Activated CD4-positive, alpha-beta T cell treated with anti-CD3 and anti-CD28 coated beads, Interleukin-2, amount 50 U/mL, for 24 hours (primary cell): ENCODE data around the gene ISOC1.

Source experiments
- DNase-seq, 2 donors: peaks; one replicate each; pipeline ENCODE4 v3.0.0-alpha.2; 2020; ENCODE audit warnings: low read depth in 1 of 2, low spot score in 1 of 2

Gene ISOC1

DNA sequence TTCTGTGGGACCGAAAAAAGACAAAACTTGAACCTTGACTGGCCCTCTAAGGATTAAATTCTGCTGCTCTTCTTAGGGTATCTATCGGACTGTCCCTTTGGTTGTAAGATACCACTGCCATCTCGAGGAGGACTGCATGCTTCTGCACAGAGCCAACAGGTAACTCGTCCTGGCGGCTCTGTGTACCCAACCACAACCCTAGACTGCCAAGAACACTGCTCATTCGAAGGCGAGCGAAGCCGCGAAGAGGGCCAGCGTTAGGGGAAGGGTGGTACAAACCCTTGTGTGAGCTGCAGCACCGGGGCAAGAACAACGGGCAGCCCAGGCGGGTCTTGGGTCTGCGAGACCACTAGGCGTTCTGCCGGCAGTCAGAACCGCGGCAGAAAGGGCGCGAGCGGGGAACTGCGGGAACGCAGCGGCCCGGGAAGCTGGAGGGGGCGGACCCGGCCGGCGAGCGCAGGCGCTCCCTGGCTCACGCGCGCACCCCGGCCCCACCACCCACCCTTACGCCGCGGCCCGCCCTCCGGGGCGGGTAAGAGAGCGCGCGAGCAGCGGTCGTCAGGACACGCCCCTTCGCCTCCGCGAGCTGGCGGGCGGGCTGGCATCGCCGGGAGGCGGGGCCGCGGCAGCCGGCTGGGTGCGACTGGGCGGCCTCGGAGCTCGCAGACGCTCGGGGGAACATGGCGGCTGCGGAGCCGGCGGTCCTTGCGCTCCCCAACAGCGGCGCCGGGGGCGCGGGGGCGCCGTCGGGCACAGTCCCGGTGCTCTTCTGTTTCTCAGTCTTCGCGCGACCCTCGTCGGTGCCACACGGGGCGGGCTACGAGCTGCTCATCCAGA is at the start of gene ISOC1:
Gene ISOC1, plus strand, starts transcription at position 663 of the 837 bp plus-strand sequence. Its CDS starts 18 bp downstream, at position 681.
- peak; percentile 82 to 89 for DNase-seq

DNA sequence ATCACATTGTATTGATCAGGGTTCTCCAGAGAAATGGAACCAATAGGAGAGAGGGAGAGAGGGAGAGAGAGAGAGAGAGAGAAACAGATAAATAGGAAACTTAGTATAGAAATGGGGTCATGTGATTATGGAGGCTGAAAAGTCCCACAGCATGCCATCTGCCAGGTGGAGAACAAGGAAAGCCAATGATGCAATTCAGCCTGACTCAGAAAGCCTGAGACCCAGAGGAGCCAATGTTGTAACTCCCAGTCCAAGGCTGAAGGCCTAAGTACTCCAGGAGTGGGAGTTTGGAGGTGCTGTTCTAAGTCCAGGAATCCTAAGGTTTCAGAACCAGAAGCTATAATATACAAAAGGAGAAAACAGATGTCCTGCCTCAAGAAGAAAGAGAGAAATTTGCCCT is 48.4 kb upstream of the ISOC1 start:
- no peak for DNase-seq

DNA sequence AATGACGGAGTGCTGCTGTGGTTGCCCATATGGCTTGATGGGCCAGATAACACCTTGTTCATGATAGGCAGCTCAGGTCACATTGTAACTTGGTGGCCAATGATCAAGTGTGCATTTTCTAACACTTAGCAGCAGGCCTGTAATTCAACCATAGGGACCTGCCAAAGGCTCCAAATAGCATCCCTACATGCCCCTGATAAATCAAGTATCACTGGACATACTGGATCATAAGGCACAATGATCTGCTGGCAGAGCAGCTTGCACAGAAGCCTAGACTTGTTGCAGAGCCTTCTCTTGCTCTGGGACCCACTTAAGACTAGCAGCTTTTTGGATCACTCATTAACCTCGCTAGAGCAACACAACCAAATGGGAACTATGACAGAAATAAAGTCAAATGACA is 46.0 kb upstream of the ISOC1 start:
- DNase-seq, result no peak

DNA sequence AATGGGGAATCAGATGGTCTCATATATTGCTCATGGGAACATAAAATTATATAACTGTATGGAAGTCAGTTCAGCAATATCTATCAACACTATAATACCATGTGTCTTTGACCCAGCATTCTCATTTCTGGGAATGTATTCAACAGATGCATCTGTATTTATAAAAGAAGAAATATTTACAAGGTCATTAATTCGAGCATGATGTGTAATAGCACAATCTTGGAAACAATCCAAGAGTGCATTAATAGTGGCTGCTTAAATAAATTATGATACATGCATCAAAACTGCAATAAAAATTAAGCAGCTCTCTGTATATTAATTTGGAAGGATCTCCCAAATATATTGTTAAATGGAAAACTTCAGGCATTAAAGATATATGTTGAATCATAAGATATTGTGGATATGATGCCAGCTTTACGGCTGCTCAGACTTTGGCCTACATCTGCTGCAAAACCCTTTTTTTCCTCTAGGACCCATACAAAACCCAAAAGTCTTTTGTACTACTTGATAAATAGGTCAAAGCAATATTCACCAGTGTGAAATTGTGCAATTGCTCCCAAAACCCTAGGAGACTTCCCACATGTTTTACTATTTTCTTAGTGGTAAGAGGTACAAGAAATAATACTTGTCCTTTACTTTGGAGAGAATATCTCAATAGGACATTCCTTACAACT is 45.3 kb upstream of the ISOC1 start:
- DNase-seq, result no peak

DNA sequence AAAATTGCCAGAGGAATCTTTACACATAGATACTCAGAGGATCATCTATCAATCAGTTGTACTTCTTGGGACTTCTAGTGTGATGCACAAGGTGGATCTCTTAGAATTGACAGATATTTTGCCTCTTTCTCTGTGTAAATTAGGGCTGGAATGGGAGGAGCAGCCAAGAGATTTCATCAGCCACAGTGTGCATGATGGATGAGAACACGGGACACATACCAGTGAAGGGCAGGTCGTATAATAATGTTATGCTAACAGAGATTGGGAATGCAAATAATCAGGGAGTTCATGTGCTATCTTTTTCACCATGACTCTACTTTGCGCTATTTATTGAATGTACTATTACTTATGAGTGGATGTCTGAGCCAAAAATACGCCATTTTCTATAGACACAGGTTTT is 43.3 kb upstream of the ISOC1 start:
- no peak for DNase-seq

DNA sequence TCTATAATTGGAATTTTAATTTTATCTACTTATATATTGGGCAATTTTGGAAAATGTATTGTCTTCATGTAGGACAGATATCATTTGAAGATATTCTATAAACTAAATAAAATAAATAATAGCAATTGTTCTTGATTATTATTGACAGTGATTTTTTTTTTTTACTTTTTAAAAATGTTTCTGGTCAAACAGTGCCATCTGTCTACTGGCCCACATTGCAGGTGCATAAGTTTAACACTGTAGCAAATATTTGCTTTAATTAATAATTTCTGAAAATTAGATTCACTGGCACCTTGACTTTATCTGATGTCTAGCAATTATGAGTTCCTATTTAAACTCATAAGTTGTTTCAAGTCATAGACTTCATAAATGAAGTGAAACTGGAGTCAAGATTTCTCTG is 41.1 kb upstream of the ISOC1 start:
- DNase-seq, result no peak

DNA sequence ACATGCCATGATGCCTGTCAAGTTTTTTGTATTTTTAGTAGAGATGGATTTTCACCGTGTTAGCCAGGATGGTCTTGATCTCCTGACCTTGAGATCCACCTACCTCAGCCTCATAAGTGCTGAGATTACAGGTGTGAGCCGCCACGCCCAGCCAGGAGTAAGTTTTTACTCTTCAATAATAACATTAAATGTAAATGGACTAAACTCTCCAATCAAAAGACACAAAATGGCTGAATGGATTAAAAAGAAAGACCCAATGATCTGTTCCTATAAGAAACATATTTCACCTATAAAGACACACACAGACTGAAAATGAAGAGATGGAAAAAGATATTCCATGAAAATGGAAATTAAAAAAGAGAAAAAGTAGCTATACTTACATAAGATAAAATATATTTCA is 37.2 kb upstream of the ISOC1 start:
- DNase-seq, result no peak

DNA sequence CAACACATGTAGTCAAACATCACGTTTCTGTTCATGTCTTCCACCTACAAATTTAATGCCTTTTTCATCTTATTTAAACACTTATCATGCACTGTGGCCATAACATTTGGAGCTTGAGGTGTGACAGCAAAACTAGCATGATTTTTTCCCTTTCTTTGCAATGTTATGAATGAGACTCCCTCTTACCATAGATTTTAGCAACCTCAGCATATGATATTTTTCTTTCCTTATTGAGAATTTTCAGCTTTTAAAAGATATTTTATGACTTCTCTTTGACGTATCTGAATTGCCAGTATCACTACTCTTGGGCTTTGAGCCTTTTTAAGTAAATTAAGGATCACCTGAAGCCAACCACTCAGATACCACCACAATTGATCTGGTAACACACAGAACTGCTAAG is 32.7 kb upstream of the ISOC1 start:
- no peak for DNase-seq

DNA sequence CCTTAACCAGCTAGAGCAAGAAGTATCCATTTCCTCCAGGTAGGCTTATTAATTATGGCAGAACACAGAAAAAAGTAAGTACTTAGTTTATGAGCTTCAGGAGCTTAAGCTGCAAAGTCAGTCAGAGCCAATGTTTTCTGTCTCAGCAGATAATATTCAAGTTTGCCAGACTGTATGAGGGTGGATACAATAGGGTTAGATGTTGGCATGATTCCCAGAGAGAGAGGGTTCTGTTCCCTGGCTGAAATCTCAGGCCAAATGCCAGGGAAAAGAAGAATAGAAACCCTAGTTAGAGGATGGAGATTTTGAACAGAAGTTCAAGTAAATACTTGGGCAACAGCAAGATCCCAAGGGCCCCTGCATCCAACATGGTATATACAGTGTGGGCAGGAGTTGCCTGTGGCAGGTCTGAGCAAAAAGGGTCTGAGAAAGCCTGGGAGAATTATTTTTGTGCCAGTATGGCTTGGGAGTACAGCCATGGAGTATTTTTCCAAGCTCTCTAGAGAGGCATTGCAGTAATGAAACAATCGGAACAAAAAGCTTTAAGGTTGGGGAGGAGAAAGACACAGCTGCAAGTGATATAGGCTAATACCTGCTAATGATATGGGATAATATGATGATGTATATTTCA is 31.0 kb upstream of the ISOC1 start:
- no peak for DNase-seq

DNA sequence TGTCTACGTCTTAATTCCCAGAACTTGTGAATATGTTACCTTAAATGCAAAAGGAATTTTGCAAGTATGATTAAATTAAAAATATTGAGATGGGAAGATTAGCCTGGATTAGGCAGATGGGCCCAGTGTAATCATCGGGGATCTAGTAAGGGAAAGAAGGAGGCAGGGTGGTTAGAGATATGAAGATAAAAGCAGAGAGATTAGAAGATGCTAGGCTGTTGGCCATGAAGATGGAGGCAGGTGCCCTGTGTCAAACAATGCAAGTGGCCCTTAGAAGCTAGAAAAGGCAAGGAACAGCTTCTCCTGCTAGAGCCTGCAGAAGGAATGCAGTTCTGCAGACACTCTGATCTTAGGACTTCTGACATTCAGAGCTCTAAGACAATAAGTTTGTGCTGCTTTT is 28.8 kb upstream of the ISOC1 start:
- DNase-seq, result no peak

DNA sequence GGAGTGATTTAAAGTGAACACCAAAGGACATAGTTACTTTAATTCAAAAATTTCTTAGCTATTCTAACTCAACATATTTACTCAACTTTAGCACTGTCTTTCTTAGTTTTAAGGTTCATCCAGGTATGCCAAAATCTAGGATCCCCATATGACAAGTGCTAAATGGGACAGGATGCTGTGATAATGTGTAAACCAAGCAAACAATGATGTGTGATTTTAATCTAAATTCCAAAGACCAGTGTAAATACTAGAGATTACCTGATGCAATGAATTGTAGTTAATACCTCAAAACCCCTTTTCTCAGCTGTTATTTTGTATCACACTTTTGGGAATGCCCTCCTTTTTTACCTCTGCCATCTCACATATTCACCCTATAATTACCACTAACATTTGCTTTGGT is 26.8 kb upstream of the ISOC1 start:
- DNase-seq, result no peak

DNA sequence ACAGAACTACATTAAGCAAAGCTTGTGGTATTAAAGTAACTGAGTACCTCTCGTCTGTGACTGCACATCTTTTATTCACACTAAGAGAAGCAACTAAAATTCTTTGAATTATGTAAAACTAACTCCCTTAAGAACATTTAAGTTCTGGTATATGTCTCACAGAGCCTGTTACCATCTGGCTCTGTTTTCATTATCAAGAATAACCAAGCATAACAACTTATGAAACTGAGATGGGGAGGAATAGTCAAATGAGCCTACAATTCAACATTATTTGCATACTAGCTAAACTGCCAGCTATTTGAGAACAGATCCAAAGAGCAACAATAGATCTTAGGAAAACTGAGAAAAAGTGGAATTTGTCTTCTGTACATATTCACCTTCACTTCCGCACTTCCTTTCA is 25.3 kb upstream of the ISOC1 start:
- DNase-seq, result no peak

DNA sequence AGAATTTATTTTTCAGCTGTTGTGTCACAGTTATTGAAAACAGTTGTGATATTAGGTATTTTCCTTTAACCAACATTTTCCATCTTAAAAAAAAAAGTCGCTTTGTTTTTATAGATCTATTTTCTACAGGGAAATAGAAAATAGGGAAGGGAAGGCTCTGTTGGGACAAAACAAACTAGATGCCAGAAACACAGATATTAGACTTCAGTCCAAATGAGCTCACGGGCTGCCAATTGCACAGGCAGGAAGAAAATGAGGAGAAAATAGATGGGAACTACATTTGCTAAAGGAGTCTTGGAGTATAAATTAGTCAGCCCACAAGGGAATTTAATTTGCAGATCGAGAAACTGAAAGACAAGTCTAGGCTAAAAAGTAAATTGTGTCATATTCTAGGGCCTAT is 21.4 kb upstream of the ISOC1 start:
- DNase-seq, result no peak

DNA sequence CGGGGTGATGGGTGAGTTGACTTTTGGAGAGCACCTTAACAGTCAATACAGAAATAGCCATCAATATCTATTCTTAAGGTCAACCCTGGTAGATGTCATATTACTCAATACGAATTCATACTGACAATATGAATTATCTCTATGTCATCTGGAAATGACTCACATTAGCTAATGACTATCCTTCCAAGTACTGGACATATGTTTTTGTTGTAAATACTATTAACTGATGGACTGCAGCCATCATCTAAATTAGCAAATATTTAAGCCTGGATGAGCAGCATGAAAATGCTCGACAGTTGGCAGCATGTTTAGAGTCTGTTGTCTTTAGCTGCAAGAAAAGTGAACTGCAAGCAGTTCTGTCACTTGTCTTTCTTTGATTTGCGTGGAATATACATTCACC is 19.6 kb upstream of the ISOC1 start:
- no peak for DNase-seq

DNA sequence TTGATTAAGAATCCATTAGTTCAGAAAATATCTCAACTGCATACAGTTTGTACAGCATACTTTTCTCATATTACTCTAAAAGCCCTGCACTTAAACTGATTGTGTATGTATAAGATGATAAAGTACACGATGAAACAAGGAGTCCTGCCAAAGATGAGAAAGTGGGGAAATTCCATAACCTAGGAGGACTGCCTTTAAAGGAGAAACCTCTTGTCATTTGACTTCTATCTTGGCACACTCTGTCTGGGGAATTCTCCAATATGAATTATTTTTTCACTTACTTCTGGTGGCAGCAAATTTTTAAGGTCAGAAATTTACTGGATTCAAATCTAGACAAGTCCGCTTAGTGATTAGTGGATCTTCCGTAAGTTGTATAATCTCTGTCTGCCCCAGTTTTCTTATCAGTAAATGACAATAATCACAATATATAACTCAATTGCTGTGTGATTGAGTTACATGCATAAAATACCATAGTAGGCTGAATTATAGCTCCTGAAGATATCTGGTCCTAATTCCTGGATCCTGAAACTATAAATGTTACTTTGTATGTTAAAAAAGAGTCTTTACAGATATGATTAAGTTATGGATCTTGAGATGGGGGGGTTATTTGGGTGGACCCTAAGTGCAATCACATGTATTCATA is 17.0 kb upstream of the ISOC1 start:
- no peak for DNase-seq

DNA sequence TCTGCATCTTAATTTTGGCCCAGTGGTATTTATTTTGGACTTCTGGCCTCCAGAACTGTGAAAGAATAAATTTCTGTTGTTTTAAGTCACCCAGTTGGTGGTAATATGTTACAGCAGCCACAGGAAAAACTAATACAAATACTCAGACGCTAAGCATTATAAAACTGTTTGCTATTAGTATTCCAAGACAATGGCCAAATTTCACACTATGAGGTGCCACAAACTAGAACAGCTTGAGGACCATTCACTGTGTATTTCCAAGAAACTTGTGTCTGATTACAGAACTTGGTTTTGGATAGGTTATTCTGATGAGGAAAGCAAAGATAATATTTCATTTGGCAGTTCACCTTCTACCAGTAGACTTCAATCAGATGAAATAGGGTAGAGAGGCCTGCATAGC is 16.3 kb upstream of the ISOC1 start:
- no peak for DNase-seq

DNA sequence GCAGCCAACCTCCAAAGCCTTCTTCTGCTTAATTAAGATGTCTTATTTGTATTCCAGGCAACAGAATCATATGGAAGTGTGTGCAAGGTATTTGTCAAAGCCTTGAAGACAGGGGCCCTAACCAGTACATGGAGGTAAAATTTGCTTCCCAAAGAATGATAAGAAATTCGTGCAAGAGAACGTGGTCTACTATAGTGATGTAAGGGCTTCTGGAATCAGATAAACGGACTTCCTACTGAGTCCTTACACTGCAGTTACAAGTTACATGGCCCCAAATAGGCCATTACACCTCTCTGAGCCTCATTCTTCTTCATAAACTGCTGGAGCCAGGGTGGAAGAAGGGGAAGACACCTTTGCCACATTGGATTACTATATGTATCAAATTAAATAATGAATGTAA is 15.9 kb upstream of the ISOC1 start:
- DNase-seq, result no peak

DNA sequence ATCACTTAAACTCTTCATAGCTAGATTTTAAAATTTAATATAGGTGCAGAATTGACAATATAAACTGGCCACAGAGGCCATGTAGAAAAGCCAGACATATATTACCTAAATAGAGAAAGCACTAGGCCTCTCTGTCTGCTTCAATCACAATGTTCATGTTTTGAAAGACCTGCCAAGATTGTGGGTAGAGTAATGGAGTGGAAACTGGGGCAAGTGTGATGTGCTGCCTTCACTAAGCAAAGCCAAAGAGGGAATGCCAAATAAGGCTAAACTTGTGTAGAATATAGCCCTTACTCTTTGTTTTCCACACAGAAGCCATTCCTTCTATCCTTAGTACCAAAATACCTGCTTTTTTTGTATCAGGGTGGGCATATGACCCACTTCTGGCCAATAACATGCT is 15.1 kb upstream of the ISOC1 start:
- no peak for DNase-seq

DNA sequence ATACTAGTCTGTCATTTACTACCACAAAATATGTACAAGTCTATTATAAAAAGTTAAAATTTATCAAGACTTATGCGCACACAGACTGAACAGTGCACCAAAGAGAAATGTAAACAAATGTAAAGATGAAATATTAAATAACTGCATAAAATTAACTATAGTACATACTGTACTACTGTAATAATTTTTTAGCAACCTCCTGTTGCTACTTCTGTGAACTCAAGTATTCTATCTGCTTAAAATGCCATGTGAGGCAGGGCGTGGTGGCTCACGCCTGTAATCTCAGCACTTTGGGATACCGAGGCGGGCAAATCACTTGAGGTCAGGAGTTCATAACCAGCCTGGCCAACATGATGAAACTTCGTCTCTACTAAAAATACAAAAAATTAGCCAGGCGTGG is 13.8 kb upstream of the ISOC1 start:
- no peak for DNase-seq

DNA sequence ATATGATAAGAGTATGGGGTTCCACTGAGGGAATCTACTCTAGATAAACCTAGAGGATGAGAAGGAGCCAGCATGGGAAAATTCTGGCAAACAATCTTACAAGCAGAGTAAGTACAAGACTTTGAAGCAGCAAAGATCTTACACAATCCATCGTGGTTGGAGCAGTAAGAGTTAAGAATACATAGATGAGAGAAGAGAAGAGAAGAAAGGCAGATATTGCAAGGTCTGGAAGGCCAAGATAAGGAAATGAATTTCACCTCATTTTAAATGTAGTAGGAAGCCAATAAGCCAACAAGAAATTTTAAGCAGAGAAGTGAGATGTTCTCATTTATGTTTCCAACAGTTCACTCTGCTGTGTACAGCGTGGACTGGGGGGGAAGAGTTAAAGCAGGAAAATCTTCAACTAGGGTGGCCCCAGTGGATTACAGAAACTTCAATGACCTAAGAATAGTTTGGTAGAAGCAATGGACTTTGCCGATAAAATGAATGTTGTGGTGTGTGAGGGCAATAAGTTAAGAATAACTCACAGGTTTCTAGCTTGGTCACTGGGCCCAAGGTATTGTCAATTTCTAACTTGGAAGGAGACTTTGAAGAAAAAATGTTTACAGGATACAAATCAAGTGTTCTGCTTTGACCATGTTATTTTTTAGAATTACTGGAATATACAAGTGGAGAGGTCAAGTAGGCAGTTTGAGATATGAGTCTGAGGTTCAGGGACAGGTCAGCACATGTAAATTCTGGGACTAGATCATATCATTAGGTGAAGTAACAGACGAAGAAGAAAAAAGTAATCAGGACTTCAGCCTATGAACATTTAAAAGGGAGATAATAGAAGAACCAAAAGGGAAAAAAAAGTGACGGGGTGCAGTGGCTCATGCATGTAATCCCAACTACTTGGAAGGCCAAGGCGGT is 12.1 kb upstream of the ISOC1 start:
- DNase-seq, result no peak
